OCI-M2 (cell line): ENCODE results near the gene TMPRSS9.

Experiments
- DNase-seq: peaks from one replicate; lab custom pipeline; 2025; ENCODE audit not compliant: unreplicated experiment; lab: John Stamatoyannopoulos, UW

TMPRSS9 gene

GRCh38 chr19:2329149-2329478 is 31.0 kb upstream of the TMPRSS9 start:
- no peak for DNase-seq

DNA sequence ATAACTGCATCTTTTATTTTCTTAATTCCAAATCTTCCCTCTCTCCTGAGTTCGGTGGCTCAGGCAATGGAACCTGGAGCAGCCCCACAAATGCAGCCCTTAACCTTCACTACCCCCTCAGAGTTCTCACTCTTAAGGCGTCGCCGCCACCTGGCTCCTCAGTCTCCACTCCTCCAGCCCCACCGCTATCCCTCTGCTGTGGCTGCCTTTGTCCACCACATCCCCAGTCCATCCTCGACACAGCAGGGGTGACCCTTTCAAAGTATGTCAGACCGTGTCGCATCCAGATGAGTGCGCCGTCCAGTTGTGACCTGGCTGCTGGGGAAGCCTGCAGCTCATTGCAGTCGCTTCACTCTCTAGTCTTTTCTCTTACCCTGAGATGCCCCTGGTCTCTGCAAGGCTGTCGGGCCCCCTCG is 30.6 kb upstream of the TMPRSS9 start:
- no peak for DNase-seq

GRCh38 chr19:2330255-2330631 is 29.8 kb upstream of the TMPRSS9 start:
- no peak for DNase-seq

GRCh38 chr19:2330632-2331284 is 29.3 kb upstream of the TMPRSS9 start:
- no peak for DNase-seq

- no peak for DNase-seq
Observed at GRCh38 chr19:2331601-2332246, 28.3 kb upstream of the TMPRSS9 start.

GRCh38 chr19:2332341-2333026 is 27.6 kb upstream of the TMPRSS9 start:
- no peak for DNase-seq

- DNase-seq, result no peak
Observed at GRCh38 chr19:2333027-2333806, 26.8 kb upstream of the TMPRSS9 start.

GRCh38 chr19:2333807-2334211 is 26.3 kb upstream of the TMPRSS9 start:
- DNase-seq, result no peak

GRCh38 chr19:2334426-2334825 is 25.6 kb upstream of the TMPRSS9 start:
- no peak for DNase-seq

GRCh38 chr19:2334986-2335846 is 24.8 kb upstream of the TMPRSS9 start:
- DNase-seq, result no peak

DNA sequence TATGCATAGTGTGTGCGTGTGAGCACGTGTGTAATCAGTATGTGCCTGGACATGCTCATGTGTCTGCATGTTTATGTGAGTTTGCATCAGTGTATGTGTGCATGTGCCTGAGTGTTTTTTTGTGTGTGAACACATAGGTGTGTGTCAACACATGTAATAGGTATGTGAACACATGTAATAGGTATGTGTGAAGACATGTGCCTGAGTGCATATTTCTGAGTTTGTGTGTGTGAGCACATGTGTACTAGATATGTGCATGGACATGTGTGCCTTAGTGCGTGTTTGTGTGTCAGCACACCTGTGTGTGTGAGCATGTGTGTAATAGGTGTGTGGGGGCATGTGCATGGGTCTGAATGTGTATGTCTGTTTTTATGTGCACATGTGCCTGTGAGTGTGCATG is 24.2 kb upstream of the TMPRSS9 start:
- no peak for DNase-seq

DNA sequence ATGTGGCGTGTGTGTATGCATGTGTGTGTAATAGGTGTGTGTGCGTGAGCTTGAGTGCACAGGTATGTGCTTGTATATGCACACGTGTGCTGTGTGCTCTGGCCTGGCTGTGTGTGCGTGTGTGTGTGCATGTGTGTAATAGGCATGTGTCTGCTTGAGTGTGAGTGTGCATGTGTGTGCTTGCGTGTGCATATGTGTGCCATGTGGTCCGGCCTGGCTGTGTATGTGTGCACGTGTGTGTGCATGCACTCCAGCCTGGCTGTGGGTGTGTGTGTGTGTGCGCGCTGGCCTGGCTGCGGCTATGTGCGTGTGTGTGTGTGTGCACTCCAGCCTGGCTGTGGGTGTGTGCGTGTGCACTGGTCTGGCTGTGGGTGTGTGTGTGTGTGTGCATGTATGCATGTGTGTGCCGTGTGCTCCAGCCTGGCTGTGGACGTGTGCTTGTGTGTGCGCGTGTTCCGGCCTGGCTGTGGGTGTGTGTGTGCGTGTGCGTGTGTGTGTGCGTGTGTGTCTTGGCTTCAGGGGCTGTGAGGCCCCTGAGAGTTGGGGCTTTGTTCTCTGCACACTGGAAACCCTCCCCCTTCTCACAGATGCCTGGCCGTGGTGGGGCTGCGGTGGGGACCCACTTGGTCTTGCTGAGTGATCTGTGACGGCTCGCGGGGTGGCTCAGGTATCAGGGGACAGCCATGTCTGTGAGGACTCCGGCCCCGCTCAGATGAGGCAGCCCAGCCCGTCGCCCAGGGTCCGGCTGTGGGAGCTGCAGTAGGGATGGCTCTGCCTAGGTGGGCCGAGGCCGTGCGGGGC is 23.3 kb upstream of the TMPRSS9 start:
- DNase-seq, result no peak

DNA sequence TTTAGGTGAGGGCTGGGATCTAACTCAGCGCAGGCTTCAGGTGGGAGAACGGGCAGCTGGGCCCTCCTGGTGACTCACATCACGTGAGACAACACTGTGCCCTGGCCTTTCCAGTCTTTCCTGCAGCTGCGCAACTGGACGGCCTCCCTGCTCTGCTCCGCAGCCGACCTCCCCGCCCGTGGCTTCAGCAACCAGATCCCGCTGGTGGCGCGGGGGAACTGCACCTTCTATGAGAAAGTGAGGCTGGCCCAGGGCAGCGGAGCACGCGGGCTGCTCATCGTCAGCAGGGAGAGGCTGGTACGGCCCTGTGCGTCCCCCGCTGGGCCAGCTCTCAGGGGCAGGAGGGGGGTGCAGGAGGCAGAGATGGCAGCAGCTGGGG is 22.7 kb upstream of the TMPRSS9 start:
- DNase-seq, result no peak

- DNase-seq, result no peak
Observed at GRCh38 chr19:2338055-2338615, 21.9 kb upstream of the TMPRSS9 start.

DNA sequence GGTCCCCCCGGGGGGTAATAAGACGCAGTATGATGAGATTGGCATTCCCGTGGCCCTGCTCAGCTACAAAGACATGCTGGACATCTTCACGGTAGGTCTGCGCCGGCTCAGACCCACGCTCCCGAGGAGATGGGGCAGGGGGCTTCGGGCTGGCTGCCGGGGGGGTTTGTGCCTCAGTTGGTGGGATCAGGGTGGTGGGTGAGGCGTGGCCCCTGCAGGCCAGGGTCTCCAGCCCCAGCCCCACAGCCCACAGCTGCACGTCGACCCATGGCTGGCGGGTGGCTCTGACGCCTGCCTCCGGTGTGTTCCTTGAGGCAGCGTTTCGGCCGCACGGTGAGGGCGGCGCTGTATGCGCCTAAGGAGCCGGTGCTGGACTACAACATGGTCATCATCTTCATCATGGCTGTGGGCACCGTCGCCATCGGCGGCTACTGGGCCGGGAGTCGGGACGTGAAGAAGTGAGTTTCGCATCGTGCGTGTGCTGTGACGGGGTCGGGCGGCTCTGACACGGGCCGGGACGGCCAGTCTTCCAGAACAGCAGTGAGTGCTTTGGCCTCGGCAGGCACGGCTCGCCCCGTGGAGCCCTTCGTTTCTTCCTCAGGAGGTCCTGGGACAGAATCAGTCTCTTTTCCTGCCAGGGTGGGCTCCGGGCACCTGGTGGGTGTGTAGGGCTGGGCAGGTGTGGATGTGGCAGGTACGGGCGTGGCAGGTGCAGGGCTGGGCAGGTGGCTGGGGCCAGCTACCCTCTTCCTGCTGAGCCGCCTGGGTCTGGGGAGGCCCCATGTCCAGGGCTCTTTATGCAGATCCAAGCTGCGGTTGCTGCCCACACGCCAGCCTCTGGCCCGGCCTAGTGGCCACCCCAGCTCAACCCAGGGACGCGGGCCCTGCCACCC is 21.1 kb upstream of the TMPRSS9 start:
- DNase-seq, result no peak

GRCh38 chr19:2339644-2340310 is 20.3 kb upstream of the TMPRSS9 start:
- no peak for DNase-seq

GRCh38 chr19:2340496-2341243 is 19.4 kb upstream of the TMPRSS9 start:
- no peak for DNase-seq
